ENCODE data around the gene TGFBR3L.
"Not testable (repeated sequence)": the region's sequence is repeated elsewhere in the genome, so short reads cannot be mapped to it uniquely, and the experiment has no call there.

The TGFBR3L gene

DNA sequence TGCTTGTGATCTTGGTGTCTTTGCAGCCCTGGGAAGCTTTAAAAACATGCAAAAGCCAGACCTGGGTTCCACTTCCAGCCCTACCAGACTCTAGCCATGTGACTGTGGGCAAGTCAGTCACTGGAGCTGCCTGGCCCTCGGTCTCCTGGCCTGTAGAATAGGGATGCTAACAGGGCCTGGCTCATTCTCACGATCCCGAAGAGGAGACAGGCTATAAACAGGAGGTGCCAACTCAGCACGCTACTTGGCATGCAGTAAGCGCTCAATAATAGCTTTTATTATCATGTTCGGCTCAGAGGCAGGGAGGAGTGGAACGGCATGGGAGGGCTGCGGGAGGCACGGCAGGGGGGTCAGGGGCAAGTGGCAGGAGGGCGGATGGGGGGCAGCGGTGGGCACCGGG, 9.6 kb downstream of the TGFBR3L start:
- Histone ChIP-seq H3K4me3 (peak overlapping the region in 1 of 7 experiments; percentile 51), H3K27ac (no peak overlapping the region)

DNA sequence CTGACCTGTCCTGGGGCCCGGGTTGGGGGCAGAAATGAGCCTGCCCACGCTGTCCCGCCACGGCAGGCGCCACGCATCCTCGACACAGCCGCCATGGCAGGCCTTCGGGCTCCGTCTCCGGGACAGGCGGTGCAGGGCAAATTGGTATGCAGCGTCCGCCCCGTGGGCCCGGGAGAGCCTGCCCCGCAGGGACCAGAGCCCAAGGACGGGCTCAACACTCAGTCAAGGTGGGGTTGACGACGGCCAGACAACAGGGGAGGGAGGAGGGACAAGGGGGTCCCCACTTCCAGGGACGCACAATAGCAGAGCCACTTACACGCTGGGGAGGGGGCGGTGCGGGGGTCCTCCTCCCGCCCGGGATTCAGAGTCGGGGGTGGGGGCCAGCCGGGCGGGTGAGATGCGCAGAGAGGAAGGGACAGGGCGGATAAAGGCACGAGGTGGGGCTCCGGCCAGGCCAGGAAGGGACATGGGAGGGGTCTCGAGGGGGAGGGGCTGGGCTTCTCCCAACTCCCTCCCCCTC, 10.1 kb downstream of the TGFBR3L start:
- peak overlapping the region in 5 of 7 experiments; percentile 31 to 51 (median 46) for H3K4me3 ChIP-seq
- peak overlapping the region in 1 of 21 experiments; percentile 24 for H3K27ac ChIP-seq

DNA sequence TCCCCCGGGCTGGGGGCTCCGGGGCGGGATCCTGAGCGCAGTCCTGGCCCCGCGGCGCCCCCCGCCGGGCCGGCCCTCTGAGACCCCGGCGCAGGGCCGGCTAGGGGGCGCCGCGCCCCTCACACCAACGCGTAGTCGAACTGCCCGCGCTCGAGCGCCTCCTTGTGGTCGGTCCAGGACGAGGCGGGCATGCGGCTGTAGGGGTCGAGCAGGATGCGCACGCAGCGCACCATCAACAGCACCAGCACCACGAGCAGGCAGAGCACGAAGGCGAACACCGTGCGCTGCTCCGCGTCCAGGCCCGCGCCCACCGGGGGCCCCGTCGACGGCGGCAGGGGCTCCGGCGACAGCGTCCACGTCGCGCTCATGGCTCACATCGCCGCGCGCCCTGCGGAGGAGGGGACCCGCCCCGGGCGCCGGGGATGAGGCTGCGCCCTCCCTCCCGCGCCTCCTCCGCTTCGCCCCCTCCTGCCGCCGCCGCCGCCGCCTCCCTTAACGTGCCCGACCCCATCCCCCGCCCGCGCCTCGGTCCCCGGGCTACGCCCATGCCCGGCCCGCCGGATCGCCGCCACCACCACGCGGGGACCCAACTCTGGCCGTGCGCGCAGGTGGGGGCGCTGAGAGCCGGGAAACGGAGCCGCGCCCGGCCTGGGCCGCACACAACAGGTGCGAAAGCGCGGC, 10.7 kb downstream of the TGFBR3L start:
- H3K27ac ChIP-seq, result peak overlapping the region in 4 of 21 experiments; percentile 7 to 52 (median 28)
- peak overlapping the region; percentile 31 to 51 (median 42) for H3K4me3 ChIP-seq

DNA sequence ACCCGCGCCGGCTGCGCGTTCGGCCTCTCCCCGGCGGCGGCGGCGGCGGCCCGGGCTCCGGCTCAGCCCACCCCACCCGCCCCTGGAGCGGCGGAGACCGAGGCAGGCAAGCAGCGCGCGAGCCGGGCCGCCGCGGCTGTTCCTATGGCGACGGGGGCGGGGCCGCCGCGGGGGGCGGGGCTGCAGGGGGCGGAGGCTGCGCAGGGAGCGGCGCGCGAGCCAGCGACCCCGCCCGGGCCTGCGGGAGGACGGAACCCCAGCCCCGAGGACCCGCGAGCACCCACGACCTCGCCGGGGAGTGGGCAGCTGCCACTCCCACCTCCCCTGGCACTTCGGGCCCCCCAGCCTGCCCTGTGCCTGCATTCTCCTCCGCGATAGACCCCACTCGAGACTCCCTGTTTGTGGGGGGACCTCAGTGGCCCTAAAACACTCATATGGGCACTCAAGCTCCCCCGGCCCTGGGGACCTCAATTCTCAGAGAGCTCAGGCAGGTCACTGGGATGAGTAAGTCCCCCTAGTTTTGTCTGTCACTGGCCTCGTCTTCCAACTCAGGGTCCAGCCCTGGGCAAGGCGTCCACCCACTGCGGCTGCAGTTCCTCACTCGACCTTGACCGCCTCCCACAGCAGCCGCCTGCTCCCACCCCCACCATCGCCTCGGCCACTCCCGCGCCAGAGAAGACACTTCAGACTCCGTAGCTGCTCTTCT, 11.5 kb downstream of the TGFBR3L start, which contains the start of gene CTXN1:
Gene CTXN1, minus strand, starts transcription at position 115 of the 706 bp plus-strand sequence. CDS start 597 bp downstream, outside the sequence.
- H3K27ac ChIP-seq, result peak within 1 kb of the TSS in 4 of 21 experiments; percentile 7 to 72 (median 42)
- peak within 1 kb of the TSS; percentile 31 to 51 (median 42) for H3K4me3 ChIP-seq

DNA sequence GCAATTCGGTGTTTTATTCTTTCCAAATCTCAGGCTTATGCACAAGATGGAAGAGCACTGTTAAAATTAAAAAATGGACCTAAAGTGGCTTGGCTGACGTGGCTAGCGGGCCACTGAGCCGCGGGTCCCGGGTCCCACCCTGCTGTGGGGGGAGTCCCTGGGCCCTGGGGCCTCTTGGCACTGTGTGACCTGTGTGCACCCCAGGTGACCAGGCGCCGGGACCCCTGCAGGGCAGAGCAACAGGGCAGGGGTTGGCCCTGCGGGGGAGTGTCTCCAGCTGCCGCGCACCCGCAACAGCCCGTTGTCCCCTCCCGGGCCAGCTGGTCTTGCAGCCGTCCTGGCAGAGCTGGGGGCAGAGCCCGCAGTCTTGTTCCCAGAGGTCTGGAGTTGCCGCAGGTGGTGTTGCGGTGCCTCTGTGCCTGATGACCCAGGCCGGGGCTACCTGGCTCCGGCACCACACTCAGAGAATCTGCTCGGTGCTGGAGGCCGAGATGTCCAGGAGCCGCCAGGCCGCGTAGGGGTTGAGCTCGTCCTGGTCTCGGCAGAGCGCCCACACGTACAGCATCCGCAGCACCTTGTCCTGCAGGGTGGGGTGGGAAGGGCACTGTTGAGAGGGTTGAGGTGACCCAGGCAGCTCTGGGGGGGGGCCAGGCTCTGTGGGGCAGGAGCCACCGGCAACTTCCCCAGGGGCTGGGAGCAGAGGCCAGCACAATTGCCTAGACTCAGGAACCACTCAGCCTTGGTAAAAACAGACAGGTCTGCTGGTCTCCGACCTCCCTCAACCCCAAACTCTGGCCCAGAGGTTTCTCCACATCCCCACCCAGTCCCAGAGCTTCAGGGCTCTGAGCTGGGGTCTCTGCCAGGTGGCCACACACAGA, 12.3 kb downstream of the TGFBR3L start:
- Histone ChIP-seq H3K4me3 (no peak overlapping the region), H3K27ac (peak overlapping the region in 2 of 21 experiments; percentile 68 to 72)

DNA sequence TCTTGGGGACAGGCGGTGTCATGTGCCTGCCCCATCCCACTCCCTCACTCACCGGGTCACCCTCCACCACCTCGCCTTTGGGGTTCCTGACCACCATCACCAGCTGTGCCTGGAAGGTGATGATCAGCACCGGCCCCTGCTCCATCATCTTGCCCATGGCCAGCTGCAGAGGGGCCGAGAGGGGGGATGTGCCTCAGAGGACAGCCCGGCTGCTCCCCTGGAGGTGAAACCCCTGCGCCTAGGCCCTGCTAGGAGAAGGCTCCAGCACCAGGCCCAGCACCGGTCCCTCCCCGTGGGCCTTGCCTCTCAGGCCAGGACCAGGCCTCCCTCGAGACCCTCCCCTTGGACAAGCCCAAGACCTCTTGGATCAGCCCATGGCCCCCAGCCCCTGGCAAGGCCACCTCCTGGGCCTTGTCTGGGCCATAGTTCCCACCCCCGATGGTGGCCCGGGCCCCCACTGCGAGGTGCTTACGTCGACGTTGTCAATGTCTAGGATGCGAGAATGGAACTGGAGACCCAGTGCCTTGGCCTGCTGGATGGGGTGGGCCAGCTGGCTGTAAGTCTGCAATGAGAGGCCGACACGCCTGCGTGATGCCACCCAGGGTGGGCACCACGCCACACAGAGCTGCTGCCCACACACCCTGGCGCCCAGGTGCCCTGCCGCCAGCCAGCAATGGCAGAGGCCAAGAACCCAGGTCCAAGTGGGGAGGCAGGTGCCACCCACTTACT, 13.1 kb downstream of the TGFBR3L start:
- Histone ChIP-seq H3K4me3 (no peak overlapping the region), H3K27ac (peak overlapping the region in 15 of 21 experiments; percentile 19 to 82 (median 59))

DNA sequence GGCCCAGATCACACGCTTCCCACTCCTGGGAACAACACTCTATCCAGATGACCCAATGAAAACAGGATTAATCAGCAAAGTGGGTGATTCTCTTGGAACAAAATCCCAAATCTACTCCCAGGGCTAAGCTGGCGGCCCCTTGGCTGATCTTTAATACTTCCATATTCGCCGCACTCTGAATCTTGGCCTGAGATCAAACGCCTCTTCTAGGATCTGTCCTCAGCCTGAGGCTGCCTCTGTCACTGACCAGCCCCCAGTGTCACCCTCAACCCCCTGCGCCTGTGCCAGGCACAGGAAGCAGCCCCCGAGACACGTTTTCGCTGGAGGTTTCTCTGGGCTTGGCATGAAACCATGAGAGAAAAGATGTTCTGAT, 13.7 kb downstream of the TGFBR3L start:
- Histone ChIP-seq H3K27ac (peak overlapping the region in 17 of 21 experiments; percentile 19 to 82 (median 48)), H3K4me3 (no peak overlapping the region)

DNA sequence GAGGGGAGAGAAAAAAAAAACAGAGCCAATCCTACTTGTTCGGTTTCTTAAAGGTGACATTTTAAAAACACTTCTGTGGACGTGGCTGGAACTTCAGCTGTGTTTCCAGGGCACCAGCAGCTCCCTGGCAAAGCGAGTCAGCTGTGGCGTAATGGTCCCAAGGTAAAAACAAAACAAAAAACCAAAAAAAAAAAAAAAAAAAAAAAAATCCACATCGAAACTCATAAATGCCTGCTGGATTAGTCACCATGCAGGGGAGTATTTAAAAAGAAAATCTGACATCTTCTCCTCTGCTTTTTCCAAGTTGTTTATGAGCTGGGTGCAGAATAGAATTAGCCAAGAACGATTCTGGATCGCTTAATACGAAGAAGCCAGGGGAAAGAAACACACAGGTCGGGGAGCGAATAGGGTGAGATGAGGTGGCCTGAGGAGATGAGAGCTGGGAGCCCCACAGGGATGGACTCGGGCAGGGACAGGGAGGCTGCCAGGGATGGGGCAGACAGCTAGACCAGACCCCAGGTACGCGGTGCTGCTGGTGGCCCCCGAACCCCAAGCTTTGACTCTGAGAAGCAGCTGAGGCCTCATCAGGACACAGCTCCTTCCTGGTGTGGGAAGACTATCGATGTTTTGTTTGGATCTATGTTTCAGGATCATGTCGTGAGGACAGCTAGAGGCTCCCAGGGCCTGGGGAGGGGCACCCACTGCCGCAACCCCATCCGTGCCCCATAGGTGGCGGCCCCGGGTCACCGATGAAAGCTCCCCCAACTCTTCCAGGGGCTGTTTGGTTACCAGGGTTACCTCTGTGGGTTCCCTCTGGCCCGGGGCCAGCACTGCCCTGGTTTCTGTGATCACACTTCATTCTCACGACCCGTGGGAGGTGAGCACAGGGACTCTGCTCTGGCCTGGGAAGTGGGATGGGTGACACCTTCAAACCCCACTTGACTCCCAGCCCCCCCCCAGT, 14.4 kb downstream of the TGFBR3L start:
- Histone ChIP-seq H3K27ac (peak overlapping the region in 19 of 21 experiments; percentile 19 to 82 (median 67)), H3K4me3 (no peak overlapping the region)

DNA sequence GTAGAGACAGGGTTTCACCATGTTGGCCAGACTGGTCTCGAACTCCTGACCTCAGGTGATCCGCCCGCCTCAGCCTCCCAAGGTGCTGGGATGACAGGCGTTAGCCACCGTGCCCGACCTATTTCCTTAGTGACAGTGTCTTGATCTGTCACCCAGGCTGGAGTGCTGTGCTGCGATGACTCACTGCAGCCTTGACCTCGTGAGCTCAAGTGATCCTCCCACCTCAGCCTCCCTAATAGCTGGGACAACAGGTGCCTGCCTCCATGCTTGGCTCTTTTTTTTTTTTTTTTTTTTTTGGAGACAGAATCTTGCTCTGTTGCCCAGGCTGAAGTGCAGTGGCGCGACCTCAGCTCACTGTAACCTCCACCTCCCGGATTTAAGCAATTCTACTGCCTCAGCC, 15.4 kb downstream of the TGFBR3L start:
- peak overlapping the region in 3 of 21 experiments; percentile 6 to 82 (median 82) for H3K27ac ChIP-seq
- not testable (repeated sequence) for H3K4me3 ChIP-seq

DNA sequence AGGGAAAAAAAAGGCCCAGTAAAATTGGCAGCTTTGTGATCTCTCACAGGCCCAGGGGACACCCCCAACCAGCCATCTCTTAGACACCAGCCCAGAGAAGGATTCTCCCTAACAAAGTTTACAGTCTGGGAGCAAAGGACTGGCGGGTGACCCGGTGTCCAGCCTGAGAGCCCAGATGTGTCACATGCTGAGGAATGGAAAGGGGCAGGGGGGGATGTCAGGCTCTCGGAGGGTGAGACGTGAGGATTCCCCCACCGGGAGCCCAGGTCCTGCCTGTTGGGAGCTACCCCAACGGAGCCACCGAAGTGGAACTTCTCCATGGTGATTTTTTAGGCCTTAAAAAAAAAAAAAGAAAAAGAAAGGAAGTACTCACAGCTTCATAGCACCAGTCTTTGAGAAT, 16.1 kb downstream of the TGFBR3L start:
- peak overlapping the region in 1 of 21 experiments; percentile 6 for H3K27ac ChIP-seq
- no peak overlapping the region for H3K4me3 ChIP-seq

DNA sequence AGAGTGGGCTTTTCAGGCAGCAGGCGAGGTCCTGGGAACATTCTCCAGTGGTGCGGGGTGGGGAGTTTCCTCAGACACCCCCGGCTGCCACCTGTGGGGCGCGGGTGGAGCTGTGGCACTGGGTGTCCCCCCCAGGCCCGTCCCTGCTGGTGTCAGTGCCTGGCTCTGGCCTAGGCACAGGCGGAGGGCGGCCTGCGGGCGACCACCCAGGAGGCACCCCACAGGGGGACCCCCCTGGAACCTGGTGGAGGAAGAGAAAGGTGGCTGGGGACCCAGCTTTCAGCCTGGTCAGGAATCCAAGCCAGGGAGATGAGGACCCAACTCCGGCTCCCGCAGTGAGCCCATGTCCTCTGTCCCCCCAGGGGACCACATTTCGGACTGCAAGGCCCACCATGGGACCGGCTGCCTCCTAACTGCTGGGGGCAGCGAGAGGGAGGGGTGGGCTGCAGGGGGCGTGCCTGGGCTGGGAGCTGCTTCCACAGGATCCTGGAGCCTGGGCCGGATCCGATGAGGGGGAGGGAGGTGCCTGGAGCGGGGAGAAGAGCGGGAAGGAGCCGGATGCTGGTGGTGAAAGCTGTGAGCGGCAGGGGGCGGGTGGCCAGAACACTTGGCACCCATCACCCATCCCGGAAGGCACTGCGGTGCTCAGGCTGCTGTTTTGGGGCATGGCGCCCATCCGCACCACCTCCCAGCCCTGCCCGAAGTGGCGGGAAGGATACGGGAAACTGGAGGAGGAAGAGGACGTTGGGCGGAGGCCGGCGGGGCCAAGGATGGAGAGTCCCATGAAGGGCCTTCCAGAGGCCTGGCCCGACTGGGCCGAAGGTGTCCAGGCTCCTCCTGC, 16.8 kb downstream of the TGFBR3L start:
- H3K27ac ChIP-seq, result no peak overlapping the region

DNA sequence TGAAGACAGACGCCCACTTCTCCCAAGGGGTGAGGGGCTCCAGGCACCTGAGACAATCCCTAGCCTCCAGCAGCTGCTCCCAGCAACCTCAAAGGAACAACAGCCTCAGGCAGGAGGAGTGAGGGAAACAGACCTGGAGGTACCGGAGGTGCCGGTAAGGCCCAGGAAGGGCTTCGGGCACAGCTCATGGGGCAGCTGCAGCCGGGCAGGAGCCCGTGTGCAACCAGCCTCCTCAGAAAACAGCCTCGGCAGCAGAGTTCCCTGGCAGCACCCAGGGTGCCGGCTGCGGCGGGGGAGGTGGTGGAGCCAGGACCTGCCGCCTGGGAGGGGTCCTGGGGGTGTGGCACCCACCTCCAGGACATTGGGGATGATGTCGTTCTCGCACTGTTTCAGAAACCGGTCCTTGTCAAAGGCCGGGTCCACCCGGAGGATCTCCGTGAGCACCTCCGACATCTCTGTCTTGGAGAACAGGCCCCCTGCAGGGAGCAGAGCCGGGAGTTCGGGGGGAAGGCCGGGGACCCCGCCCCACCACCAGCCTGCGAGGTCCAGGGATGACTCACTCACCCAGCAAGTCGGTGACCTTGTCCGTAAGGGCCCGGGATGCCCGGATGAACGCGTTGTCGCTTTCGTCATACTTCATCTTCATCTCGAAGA, 17.8 kb downstream of the TGFBR3L start:
- Histone ChIP-seq H3K4me3 (no peak overlapping the region), H3K27ac (no peak overlapping the region)

More for the DNA sequence above, 16.8 kb downstream of the TGFBR3L start:
- H3K4me3 ChIP-seq, result no peak overlapping the region

DNA sequence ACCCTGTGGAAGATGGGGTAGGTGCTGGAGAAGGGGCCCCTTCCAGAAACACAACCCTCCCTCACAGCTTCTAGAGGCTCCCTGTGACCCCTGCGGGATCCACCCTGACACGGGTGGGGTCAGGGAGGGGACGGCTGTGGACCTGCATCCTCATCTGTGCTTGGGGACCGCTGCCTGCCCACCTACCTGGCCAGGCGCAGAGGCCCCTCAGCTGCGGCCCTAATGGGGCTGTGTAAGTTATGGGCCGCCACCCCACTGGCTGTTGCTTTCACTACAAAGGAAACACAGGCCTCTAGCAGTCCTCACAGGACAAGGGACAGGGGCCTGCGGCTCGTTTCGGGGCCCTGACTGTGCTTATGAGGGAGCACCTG, 18.3 kb downstream of the TGFBR3L start:
- Histone ChIP-seq H3K4me3 (no peak overlapping the region), H3K27ac (no peak overlapping the region)

DNA sequence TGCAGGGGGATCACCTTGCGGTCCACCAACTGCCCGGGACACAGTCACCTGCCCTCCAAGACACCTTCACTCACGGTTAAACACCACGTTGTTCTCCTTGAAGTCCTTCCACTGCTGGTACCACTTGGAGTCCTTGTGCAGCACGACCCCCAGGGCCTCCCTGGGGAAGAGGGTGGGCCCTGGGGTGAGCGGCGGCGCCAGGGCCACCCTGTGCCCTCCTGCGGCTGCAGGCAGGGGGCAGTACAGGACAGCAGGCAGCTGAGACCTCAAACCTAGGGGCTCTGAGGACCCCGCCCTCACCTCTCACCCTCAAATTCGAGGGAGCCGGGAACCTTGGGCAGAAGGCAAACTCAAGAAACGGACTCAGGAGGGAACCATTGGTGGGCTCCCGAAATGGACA, 18.8 kb downstream of the TGFBR3L start:
- Histone ChIP-seq H3K27ac (no peak overlapping the region), H3K4me3 (no peak overlapping the region)

DNA sequence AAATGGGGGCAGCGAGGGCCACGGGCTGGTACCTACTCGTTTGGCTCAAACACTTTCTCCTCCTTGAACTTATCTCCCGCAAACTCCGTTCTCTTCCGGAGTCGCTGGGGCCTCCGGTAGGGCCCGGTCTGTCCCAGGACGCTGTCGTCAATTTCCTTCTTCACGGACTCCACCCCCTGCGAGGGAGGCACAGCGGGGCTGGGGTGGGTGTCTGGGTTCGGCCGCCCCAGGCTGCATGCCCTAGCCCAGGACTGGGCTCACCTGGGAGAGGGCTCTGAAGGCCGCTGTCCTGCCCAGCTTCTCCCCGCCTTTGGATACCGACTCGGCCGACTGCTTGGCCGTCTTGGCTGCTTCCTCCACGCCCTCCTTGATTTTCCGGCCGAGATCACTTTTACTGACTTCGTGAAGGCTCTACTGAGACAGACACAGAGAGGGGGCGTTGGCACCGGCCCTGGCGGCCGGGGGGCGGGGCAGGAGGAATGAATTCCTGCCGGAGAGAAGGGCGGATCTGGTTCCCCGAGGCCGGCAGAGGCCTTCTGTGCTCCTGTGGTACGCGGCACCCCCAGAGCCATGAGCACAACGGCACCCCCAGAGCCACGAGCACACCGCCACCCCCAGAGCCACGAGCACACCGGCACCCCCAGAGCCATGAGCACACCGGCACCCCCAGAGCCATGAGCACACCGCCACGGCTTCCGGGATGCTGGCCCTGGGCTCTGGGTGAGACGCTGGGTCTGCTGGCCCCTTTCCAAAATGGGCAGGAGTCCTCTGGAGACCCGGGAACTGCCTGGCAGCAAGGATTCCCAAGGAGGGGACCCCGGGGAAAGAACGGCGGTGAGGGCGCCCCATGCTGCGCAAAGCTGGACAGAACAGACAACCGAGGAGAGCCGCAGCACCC, 19.4 kb downstream of the TGFBR3L start:
- Histone ChIP-seq H3K27ac (no peak overlapping the region), H3K4me3 (no peak overlapping the region)

DNA sequence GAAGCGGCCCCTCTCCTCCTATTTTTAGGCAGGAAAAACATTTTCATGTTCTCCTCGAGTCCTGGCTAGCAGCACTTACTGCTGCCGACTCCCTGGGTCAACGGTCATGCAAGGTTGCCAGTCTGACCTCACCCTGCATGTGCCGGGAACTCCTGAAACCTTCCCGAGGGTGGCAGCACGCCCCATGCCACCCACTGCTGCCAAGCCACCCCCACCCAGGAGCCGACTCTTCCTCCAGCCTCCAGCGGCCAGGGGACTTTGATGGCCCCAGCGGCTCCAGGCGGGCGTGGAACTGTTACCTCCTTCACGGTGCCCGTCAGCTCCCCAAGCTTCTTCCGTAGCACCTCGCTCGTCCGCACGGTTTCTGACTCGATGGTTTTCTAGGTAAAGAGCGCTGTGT, 20.1 kb downstream of the TGFBR3L start:
- no peak overlapping the region for H3K4me3 ChIP-seq
- no peak overlapping the region for H3K27ac ChIP-seq

Data from skin epidermis (tissue), 12 donors.